HTERT RPE-1 (cell line): ENCODE results near the gene MED29.

ENCODE experiments used
- in situ Hi-C: fragments of 300-500 bp; cut with MboI; formaldehyde crosslinking; loops from 4 replicates; pipeline ENCODE4 v1.14.3; 2020; ENCODE audit warnings: low sequenced_read_pairs

Gene MED29

GRCh38 chr19:39397360-39398296 lies 6.5 kb downstream of the MED29 start:
- in situ Hi-C loops = no loop called here

GRCh38 chr19:39398297-39398864 lies 7.2 kb downstream of the MED29 start:
- in situ Hi-C loops = no loop called here

GRCh38 chr19:39399668-39400050 lies 8.5 kb downstream of the MED29 start:
- in situ Hi-C loops = no loop called here

GRCh38 chr19:39400061-39400460 lies 8.9 kb downstream of the MED29 start:
- in situ Hi-C loops = no loop called here

GRCh38 chr19:39401070-39401548 lies 9.9 kb downstream of the MED29 start:
- in situ Hi-C loops = no loop called here

- in situ Hi-C loops = no loop called here
Observed at GRCh38 chr19:39401549-39402345, 10.6 kb downstream of the MED29 start.

GRCh38 chr19:39402346-39403300 lies 11.4 kb downstream of the MED29 start:
- in situ Hi-C loops = no loop called here

- in situ Hi-C loops = no loop called here
Observed at GRCh38 chr19:39403331-39404312, 12.4 kb downstream of the MED29 start.

- in situ Hi-C loops = no loop called here
Observed at GRCh38 chr19:39405261-39405957, 14.2 kb downstream of the MED29 start.

GRCh38 chr19:39405958-39406655 lies 14.9 kb downstream of the MED29 start:
- in situ Hi-C loops = no loop called here

GRCh38 chr19:39406656-39407409 lies 15.7 kb downstream of the MED29 start, which contains the start of gene ZFP36:
TSS of gene ZFP36 (plus strand) at chr19:39406847. CDS start at chr19:39406905, 58 bp downstream.
- in situ Hi-C loops = no loop called here

GRCh38 chr19:39407410-39407659 lies 16.2 kb downstream of the MED29 start:
- in situ Hi-C loops = no loop called here

GRCh38 chr19:39407660-39408391 lies 16.6 kb downstream of the MED29 start:
- in situ Hi-C loops = no loop called here

- in situ Hi-C loops = no loop called here
Observed at GRCh38 chr19:39408392-39409207, 17.4 kb downstream of the MED29 start.

GRCh38 chr19:39409208-39410016 lies 18.2 kb downstream of the MED29 start:
- in situ Hi-C loops = no loop called here
